HG03520 (cell line): Measurements from ENCODE around the gene CECR2.
"Not testable (repeated sequence)": the region's sequence is repeated elsewhere in the genome, so short reads cannot be mapped to it uniquely, and the experiment has no call there.

Experiments used
- ATAC-seq: cut with Tn5 transposase; IDR thresholded peaks from one replicate; pipeline ENCODE4 v1.9.1; 2021; ENCODE audit warnings: mild to moderate bottlenecking, moderate library complexity; ENCODE audit not compliant: unreplicated experiment

Gene CECR2

DNA sequence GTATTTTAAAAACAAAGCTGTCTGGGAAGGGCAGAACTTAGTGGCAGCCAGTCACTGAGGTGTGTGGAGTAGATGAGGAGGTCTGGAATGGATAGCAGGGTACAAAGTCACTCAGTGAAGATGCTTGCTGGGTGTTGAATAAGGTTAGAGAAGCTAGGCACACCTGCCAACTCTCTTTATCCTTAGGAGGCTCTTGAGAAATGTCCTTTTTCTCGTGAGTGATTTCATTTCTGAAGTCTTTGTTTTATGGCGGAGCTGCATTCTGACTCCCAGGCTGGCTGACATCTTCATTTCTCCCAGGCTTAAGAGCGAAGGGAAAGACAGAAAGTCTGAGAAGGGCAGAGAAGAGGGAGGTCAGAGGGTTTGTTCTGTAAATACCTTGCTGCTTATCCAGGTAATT, 31.0 kb downstream of the CECR2 start:
- ATAC-seq = no peak

DNA sequence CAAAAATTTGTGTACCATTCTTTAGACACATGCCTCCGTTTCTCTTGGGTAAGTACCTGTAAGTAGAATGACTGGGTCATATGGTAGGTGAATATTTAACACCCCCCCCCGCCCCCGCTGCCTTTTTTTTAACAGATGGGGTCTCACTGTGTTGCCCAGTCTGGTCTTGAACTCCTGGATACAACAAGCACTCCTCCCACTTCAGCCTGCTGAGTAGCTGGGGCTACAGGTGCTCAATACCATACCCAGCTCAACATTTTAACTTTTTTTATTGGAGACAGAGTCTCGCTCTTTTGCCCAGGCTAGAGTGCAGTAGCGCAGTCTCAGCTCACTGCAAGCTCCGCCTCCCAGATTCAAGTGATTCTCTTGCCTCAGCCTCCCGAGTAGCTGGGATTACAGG, 32.5 kb downstream of the CECR2 start:
- no peak for ATAC-seq

DNA sequence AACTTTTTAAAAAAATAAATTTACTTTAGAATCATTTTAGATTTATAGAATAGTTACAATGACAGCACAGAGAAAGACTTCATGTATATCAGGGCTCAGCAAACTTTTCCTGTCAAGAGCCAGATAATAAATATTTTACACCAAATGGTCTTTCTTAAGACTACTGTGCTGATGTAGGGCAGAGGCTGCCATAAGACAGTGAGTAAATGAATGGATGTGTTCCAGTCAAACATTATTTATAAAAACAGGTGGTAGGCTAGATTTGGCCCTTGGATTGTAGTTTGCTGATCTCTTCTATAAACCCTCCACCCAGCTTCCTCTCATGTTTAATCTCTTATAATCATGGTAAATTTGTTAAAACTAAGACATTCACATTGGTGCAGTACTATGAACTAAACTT, 33.0 kb downstream of the CECR2 start:
- no peak for ATAC-seq

DNA sequence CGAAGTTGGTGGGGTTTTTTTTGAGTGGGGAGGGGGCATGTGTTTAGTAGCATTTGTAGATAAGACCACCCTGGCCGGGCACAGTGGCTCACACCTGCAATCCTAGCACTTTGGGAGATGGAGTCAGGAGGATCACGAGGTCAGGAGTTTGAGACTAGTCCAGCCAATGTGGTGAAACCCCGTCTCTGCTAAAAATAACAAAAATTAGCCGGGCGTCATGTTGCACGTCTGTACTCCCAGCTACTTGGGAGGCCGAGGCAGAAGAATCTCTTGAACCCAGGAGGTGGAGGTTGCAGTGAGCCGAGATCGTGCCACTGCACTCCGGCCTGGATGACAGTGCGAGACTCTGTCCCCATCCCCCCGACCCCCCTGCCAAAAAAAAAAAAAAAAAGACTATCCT, 34.6 kb downstream of the CECR2 start:
- ATAC-seq = no peak

DNA sequence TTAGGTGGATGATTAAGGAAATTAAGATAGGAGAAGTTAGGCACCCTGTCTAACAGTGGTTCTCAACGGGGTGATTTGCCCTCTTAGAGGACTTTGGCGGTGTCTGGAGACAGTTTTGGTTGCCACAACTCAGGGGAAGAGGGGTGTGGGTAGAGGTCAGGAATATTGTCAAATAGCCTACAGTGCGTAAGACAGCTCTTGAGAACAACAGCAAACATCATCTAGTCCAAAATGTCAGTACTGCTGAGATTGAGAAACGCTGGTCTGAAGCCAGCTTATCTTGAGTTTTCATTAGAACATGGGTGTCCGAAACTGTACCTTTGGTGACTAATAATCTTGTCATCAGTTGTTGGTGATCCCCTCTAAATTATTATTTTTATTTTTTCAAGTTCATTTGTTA, 38.4 kb downstream of the CECR2 start:
- no peak for ATAC-seq

DNA sequence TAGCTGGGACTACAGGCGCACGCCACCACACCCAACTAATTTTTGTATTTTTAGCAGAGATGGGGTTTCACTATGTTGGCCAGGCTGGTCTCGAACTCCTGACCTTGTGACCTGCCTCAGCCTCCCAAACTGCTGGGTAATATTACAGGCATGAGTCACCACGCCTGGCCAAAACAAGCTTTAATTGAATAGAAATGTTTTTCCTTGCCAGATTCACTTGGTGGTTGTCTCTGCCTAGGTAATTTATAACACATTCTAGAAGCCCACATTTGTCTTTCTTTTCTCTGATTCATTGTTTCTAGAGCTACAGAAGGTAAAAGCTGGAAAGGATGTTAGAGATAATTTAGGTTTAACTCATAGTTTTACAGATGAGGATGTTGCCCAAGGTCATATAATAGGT, 41.3 kb downstream of the CECR2 start:
- ATAC-seq = no peak

DNA sequence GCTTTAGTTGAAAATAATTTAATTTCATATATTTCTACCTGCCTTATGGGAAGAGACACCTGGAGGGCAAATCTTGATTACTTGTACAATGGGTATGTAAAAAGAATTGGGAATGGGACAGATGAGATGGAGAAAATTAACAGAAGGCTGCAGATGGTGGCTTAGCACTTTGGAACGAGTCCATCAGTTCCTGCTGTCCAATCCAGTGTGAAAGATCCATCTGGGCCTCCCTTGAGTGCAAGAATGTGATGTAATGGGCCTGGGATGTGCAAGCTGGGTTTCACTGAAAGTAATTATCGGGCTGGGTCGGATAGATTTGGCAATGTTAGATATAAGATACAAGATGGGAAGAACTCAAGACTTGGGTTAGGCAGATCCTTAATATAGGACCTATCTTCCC, 42.0 kb downstream of the CECR2 start:
- no peak for ATAC-seq

DNA sequence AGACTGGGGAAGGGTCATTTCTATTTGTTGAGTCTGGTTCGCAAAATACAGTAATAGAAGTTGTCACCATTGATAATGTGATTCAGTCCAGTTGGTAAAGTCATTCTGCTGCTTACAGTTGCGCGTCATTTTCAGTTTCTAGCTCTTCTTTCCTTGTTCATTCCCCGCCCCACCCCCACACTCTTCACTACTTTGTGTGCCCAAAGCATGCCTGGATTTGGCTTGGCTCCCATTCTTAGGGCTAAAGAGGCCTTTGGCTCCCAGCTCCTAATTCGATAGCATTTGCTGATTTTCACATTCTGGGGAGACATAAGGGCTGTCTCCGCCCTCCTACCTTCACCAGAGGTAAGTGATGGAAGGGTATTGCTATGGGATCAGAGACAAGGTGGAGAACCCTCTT, 43.0 kb downstream of the CECR2 start:
- ATAC-seq = no peak

DNA sequence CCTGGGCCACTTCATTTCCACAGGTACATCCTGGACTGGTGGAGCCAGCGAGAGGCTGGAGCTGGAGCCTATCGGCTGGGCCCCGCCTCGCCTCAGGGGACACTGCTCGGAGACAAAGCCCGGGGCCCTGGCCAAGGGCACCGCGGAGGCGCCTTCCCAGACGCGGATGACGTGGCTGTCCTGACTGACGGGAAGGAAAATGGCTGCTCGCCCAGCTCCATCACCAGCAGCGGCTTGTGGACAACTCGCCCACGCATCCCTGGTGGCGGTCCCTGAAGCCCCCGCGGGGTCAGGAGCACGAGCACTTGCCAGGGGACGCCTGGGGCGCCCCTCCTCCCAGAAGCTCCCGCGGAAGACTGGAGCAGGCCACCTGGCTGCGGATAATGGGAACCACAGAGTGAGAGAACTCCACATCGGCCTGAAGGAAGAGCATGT, 49.6 kb downstream of the CECR2 start:
- ATAC-seq = no peak

DNA sequence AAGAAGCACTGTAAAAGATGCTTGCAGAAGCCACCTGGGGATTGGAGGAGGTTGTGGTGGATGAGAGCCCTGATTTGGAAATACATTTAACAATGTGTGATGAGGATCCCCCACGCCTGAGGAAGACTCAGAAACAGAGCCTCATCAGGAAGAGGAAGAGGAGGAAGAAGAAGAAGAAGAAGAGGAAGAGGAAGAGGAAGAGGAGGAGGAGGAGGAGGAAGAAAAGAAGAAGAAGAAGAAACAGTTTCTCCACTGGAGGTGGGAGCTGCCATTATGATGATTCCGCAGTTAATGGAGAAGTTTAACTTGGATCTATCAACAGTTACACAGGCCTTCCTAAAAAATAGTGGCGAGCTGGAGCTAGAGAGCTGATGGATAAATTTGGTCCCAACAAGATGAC, 50.1 kb downstream of the CECR2 start:
- ATAC-seq = no peak

DNA sequence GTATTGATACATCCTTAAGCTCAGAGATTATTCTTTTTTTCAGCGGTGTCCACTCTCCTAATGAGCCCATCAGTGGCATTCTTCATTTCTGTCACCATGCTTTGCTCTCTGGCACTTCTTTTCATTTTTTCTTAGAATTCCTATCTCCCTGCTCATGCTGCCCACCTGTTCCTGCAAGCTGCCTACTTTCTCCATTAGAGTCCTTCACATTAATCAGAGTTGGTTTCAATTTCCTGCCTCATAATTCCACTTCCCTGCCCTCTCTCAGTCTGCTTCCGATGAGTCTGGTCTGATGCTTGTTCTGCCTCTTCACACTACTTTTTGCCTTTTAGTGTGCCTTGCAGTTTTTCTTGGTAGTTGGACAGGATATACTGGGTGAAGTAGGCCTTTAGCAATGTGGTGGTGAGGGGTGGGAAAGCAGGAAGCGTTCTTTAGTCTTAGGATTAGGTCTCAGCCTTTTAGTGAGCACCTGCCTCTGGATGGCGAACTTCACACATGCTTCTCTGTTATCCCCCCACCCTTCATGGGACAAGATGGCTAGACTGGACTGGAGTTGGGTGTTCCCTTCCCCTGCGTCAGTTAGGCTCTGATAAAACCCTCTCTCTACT, 53.6 kb downstream of the CECR2 start:
- ATAC-seq = no peak

DNA sequence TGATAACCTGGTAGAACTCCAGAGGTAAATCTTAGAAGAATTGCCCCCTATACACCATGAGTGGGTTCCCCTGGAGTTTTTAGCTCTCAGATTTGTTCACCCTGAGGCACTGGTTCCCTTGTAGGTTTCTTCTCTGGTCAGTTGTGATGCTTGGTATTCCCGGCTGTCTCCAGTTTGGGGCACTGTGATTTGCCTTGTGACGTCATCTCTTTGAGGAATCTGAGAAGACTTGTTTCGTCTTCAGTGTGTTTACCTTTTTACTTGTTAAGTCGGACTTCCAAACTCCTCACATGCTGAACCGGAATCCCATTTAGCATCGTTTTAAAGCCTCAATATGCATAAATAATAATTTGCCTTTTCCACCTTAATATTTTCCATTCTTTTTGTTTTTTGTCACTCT, 54.4 kb downstream of the CECR2 start:
- ATAC-seq = no peak

DNA sequence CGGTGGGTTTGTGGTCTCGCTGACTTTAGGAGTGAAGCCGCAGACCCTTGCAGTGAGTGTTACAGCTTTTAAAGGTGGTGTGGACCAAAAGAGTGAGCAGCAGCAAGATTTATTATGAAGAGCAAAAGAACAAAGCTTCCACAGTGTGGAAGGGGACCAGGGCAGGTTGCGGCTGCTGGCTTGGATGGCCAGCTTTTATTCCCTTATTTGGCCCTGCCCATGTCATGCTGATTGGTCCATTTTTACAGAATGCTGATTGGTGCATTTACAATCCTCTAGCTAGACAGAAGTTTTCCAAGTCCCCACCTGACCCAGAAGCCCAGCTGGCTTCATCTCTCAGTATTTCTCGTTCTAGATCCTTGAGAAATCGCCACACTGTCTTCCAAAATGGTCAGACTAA, 58.3 kb downstream of the CECR2 start:
- not testable (repeated sequence) for ATAC-seq

DNA sequence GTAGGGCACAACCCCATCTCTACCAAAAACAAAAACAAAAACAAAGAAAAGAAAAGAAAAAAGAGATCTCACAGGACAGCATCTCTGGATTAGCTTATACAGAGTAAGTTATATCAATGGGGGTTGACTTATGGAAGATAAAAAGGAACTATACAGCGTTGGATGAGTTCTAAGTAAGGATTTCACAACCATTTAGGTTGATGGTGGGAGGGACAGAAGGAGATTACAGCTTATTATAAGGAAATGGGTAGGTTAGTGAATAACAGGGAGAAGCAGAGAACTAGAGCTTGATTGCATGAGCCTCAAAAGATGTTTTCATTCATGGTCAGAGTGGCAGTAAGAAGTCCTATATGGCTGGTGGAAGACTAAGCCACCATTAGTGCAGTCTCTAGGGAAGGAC, 60.3 kb downstream of the CECR2 start:
- ATAC-seq = no peak

DNA sequence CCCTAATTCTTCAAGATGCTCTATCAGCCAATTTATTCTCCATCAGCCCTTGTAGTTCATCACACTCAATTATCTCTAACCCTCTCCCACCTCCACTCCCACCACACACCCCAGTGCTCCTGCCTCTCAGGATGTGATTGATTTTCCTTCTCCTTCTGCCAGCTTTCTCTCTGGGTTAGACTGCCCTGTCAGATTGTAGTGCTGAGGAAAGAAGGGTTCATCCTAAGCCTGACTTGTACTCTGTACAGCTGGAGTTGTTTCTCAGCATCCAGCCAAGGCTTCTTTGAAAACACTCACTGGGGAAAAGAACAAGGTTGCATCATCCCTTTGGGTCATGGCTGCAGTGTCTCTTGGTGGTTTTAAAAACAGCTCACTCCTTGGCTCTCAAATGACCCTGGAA, 61.2 kb downstream of the CECR2 start:
- ATAC-seq = no peak

DNA sequence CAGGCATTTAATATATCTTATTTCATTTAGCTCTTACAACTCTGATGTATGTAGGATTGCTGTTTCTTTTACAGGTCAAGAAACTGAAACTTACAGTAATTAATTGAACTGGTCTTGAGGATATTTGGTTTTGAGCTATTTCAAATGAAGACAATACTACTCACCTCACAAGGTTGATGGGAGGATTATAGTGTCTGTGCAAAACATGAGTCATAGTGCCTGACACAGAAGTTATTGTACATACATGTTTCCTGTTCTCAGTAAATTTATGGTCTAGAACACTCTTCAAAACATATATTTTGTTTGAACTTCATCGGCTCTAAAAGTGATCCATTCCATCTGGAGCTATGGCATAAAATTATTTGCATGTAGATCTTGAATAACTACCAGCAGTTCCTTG, 61.9 kb downstream of the CECR2 start:
- ATAC-seq = no peak

DNA sequence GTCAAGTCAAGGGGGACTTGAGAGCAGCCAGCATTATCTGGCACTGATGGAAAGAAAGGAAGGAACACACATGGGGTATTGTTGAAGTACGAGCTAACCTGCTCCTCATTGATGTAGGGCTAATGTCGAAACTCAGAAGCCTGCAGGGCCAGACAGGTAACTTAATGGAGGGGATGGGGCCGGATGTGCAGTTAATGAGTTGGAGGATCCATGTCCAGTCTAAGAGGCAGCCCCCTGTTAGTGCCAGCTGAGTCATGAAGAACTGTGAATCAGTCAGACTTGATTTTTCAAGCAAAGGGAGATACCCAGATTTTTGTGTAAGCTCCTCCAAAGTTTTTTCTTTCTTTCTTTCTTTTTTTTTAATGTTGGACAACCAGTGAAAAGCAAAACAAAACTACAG, 65.6 kb downstream of the CECR2 start:
- no peak for ATAC-seq

DNA sequence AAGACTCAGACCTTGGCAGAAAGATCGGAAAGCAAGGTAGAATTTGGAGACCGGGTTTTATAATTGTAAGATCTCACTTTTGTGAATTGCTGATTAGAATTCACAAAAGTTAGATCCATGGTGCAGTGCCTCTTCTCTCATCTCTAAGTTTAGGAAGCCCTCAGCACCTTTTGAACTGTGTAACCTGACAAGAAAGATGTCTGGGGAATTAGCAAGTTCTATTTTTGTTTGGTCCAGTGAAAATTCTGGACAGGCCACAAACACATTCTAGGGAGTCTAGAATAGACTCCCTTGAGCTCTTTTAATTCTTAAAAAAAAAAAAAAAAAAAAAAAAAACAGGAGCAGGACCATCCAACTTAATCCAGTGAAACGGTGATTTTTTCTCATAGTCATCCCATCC, 66.1 kb downstream of the CECR2 start:
- ATAC-seq = no peak

DNA sequence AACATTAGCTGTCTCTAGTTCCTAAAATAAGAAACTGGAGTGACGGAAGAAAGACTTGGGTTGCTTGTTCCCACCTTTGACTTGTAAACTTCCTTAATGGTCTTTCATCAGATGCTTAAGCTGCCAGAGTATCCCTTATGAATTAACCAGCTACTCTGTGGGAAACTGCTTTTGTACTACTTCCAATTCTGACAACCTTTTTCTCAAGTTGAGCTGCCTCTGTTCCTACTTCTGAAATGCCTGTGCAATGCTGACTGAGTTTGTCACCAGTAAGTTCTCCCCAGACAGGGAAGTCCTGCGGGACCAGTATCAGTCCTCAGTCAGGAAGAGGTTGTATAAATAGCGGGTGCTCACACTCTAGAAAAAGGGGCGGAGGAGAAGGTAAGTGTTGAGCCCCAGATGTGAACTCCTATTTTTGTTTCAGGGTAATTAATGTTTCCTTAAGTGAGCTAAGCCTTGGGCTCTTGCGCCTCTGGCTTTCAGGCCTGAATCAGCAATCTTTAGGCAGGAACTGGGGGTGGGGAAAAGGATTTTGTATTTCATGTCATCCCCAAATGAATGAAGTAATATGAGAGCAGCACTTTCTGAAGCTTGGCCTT, 67.2 kb downstream of the CECR2 start:
- ATAC-seq = no peak

DNA sequence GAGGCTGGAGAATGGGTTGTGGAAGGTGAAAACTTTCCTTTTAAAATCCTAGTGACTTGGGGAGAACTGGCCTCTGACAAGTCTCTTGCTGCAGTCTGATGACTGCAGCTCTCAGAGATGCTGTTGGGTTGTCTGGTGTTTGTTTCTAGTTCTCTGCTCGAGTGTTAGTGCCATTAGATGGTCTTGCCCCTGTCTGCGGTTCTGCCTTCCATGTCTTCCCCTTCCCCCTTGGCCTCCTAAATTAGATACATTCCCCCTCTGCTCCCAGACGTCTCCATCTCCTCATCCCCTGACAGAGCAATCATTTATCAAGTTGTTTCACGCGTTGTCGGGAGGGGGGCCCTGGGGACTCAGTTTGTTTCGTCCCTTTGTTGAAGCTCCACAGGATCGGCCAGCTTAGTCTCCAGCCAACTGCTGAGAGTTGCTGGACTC, 67.7 kb downstream of the CECR2 start:
- no peak for ATAC-seq

DNA sequence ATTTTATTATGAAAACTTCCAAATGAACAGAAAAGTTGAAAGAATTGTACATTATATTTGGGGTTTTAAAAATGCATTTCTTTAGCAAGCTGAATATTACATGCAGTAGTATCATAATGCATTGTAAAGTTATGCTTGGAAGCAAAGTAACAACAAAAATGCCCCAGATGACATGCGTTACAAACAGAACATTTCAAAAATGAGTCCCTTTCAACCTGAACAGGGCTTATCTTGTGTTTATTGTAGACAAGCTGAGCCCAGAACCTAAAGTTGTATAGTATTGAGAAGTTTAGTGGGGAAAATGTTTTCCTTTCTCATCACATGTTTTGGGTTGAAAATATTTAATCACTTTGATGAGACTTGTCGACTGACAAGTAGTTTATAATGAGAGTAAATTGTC, 68.8 kb downstream of the CECR2 start:
- no peak for ATAC-seq

DNA sequence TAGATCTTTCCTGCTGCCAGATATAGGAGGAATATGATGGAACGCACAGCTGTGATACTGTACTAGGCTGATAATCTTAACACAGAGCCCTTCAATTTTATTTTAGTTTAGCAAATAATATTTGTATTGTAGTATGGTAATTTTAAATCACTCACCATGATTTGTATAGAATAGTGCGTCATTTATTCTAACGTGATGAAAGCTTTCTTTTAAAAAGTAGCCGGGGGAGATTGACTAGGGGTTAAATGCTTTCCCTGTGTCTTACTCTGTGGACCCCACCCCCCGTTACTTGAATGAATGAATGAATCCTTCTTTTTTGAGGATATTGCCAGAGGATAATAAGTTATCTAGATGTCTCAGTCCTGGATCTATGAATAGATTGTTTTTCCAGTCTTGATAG, 72.1 kb downstream of the CECR2 start:
- no peak for ATAC-seq
